GM23338 (cell line): ENCODE measurements around the gene AIP. TPM values are rescaled to one million over a fixed set of nuclear protein-coding genes. Genes with fewer than 3 reads are reported as not detected.

Experiments
- ATAC-seq: fragments of 200-7000 bp; cut with Tn5 transposase; 3 replicates; pipeline ENCODE4 v1.9.1; 2020
- DNase-seq: peaks from one replicate; pipeline ENCODE4 v3.0.0-alpha.2; 2015; ENCODE audit warnings: low spot score
- H2AFZ ChIP-seq: fragments of 200-600 bp; sonication (generic); 2 replicates; pipeline ENCODE4 v1.8.0; 2016; ENCODE audit warnings: antibody characterized with exemption, mild to moderate bottlenecking, moderate library complexity
- H3F3A ChIP-seq: fragments of 200-600 bp; sonication (generic); replicated peaks from 2 replicates; pipeline ENCODE4 v1.8.0; 2017; ENCODE audit warnings: antibody characterized with exemption, mixed run types, low read depth
- H3K27ac ChIP-seq: fragments of 200-600 bp; sonication (generic); 2 replicates; pipeline ENCODE4 v1.6.1; 2016; ENCODE audit warnings: low read depth
- H3K27me3 ChIP-seq: fragments of 200-600 bp; sonication (generic); 2 replicates; pipeline ENCODE4 v1.8.0; 2016; ENCODE audit warnings: mild to moderate bottlenecking, mixed run types, moderate library complexity; ENCODE audit not compliant: insufficient read depth
- H3K36me3 ChIP-seq: fragments of 200-600 bp; sonication (generic); 2 replicates; pipeline ENCODE4 v1.8.0; 2016; ENCODE audit warnings: mild to moderate bottlenecking; ENCODE audit not compliant: insufficient read depth
- H3K4me1 ChIP-seq: fragments of 200-600 bp; sonication (generic); 2 replicates; pipeline ENCODE4 v1.8.0; 2016; ENCODE audit warnings: mild to moderate bottlenecking, moderate library complexity; ENCODE audit not compliant: insufficient read depth
- H3K4me2 ChIP-seq: fragments of 200-600 bp; sonication (generic); 2 replicates; pipeline ENCODE4 v1.7.1; 2017; ENCODE audit warnings: mixed run types
- H3K4me3 ChIP-seq: fragments of 200-600 bp; sonication (generic); 2 replicates; pipeline ENCODE4 v1.6.1; 2016; ENCODE audit warnings: mixed run types
- H3K79me2 ChIP-seq: fragments of 200-600 bp; sonication (generic); replicated peaks from 2 replicates; pipeline ENCODE4 v1.8.0; 2017; ENCODE audit warnings: mild to moderate bottlenecking; ENCODE audit not compliant: insufficient read depth
- H3K9me2 ChIP-seq: fragments of 200-600 bp; sonication (generic); 2 replicates; pipeline ENCODE4 v1.8.0; 2017; ENCODE audit not compliant: insufficient read depth
- H4K20me1 ChIP-seq: fragments of 200-600 bp; sonication (generic); replicated peaks from 2 replicates; pipeline ENCODE4 v1.8.0; 2017; ENCODE audit warnings: mild to moderate bottlenecking; ENCODE audit not compliant: insufficient read depth
- H3K27ac Mint-ChIP-seq: 2 replicates; pipeline ENCODE4 v1.8.0; 2020; ENCODE audit warnings: inconsistent platforms, mild to moderate bottlenecking, moderate library complexity, mixed read lengths
- H3K27me3 Mint-ChIP-seq: 3 replicates; pipeline ENCODE4 v1.8.0; 2022; ENCODE audit warnings: low read depth, mild to moderate bottlenecking, moderate library complexity, mixed read lengths, inconsistent platforms; ENCODE audit not compliant: insufficient read depth, poor library complexity
- H3K36me3 Mint-ChIP-seq: 3 replicates; pipeline ENCODE4 v1.8.0; 2021; ENCODE audit warnings: low read depth, mild to moderate bottlenecking, inconsistent platforms, moderate library complexity, mixed read lengths
- H3K4me1 Mint-ChIP-seq: 3 replicates; pipeline ENCODE4 v1.8.0; 2020; ENCODE audit warnings: mild to moderate bottlenecking, inconsistent platforms, mixed read lengths
- H3K4me3 Mint-ChIP-seq: 3 replicates; pipeline ENCODE4 v1.8.0; 2021; ENCODE audit warnings: moderate library complexity, mild to moderate bottlenecking, inconsistent platforms, mixed read lengths
- H3K9me3 Mint-ChIP-seq: 3 replicates; pipeline ENCODE4 v1.8.0; 2020; ENCODE audit warnings: moderate library complexity, mild to moderate bottlenecking, inconsistent platforms, mixed read lengths
- EZH2 ChIP-seq: fragments of 200-600 bp; sonication (generic); IDR thresholded peaks from one replicate; pipeline ENCODE4 v1.8.0; 2017; ENCODE audit warnings: antibody characterized with exemption, mild to moderate bottlenecking, low read depth; ENCODE audit not compliant: unreplicated experiment
- EZH2phosphoT487 ChIP-seq: fragments of 200-600 bp; sonication (generic); IDR thresholded peaks from one replicate; pipeline ENCODE4 v1.8.1; 2018; ENCODE audit warnings: antibody characterized with exemption; ENCODE audit not compliant: unreplicated experiment
- JUNB ChIP-seq: IDR thresholded peaks from one replicate; pipeline ENCODE4 v1.6.1; 2016; ENCODE audit warnings: antibody characterized with exemption; ENCODE audit not compliant: unreplicated experiment
- NANOG ChIP-seq: IDR thresholded peaks from 2 replicates; pipeline ENCODE4 v1.6.1; 2016; ENCODE audit warnings: antibody characterized with exemption, borderline replicate concordance
- POLR2AphosphoS5 ChIP-seq: IDR thresholded peaks from 2 replicates; pipeline ENCODE4 v1.6.1; 2016; ENCODE audit warnings: antibody characterized with exemption, low read depth
- STAT1 ChIP-seq: IDR thresholded peaks from one replicate; pipeline ENCODE4 v1.6.1; 2016; ENCODE audit warnings: antibody characterized with exemption; ENCODE audit not compliant: unreplicated experiment
- ZNF114 ChIP-seq: fragments of 250-450 bp; sonication (Bioruptor Pico); IDR thresholded peaks from 2 replicates; pipeline ENCODE4 v1.5.0; 2020; ENCODE audit warnings: mild to moderate bottlenecking, moderate library complexity
- ZNF331 ChIP-seq: fragments of 250-450 bp; sonication (Bioruptor Pico); IDR thresholded peaks from 2 replicates; pipeline ENCODE4 v1.5.0; 2020; ENCODE audit warnings: low read depth, mild to moderate bottlenecking, moderate library complexity
- polyA plus RNA-seq: library from polyadenylated mRNA; unstranded; fragments of >200 nt; fragmentation: Nextera tagmentation; extraction: Ambion mirVana; gene quantifications from 2 replicates; pipeline ENCODE4 v1.2.1, GENCODE V29; 2016
- total RNA-seq: library from RNA; depleted of rRNA; stranded (reverse); fragments of >200 nt; shearing (Covaris generic); gene quantifications from 2 replicates; pipeline ENCODE4 v1.2.3, GENCODE V29; 2014
- TF ChIP-seq, protein P1 (sequence below): IDR thresholded peaks from 2 replicates; pipeline ENCODE4 v1.6.1; 2016; ENCODE audit warnings: antibody characterized with exemption
- TF ChIP-seq, protein P2 (sequence below), 2 experiments: fragments of 200-600 bp in 1 of 2; sonication (generic) in 1 of 2; conservative IDR thresholded peaks; 2 replicates each; pipeline versions ENCODE4 v1.5.1 to v1.6.1; 2016 to 2017; ENCODE audit warnings: antibody characterized with exemption in 2 of 2, low read depth in 2 of 2, mild to moderate bottlenecking in 2 of 2, moderate library complexity in 1 of 2
- TF ChIP-seq, protein P3 (sequence below): IDR thresholded peaks from one replicate; pipeline ENCODE4 v1.6.1; 2018; ENCODE audit warnings: antibody characterized with exemption; ENCODE audit not compliant: unreplicated experiment

AIP gene
- total and polyA plus RNA-seq, 2 experiments from 2014 or later, result 29.1 to 32.1 TPM

DNA sequence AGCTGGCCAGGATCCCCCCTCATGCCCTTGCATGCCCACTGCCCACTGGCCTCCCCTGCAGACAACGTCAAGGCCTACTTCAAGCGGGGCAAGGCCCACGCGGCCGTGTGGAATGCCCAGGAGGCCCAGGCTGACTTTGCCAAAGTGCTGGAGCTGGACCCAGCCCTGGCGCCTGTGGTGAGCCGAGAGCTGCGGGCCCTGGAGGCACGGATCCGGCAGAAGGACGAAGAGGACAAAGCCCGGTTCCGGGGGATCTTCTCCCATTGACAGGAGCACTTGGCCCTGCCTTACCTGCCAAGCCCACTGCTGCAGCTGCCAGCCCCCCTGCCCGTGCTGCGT is 7.9 kb downstream of the AIP start (continued):
- TF ChIP-seq EZH2 (no peak), JUNB (no peak), EZH2phosphoT487 (no peak), STAT1 (no peak), ZNF114 (CRISPR knock-in tag) (no peak), ZNF331 (CRISPR knock-in tag) (no peak)
- TF ChIP-seq, protein P1, sequence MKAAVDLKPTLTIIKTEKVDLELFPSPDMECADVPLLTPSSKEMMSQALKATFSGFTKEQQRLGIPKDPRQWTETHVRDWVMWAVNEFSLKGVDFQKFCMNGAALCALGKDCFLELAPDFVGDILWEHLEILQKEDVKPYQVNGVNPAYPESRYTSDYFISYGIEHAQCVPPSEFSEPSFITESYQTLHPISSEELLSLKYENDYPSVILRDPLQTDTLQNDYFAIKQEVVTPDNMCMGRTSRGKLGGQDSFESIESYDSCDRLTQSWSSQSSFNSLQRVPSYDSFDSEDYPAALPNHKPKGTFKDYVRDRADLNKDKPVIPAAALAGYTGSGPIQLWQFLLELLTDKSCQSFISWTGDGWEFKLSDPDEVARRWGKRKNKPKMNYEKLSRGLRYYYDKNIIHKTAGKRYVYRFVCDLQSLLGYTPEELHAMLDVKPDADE, result no peak
- TF ChIP-seq, protein P2, sequence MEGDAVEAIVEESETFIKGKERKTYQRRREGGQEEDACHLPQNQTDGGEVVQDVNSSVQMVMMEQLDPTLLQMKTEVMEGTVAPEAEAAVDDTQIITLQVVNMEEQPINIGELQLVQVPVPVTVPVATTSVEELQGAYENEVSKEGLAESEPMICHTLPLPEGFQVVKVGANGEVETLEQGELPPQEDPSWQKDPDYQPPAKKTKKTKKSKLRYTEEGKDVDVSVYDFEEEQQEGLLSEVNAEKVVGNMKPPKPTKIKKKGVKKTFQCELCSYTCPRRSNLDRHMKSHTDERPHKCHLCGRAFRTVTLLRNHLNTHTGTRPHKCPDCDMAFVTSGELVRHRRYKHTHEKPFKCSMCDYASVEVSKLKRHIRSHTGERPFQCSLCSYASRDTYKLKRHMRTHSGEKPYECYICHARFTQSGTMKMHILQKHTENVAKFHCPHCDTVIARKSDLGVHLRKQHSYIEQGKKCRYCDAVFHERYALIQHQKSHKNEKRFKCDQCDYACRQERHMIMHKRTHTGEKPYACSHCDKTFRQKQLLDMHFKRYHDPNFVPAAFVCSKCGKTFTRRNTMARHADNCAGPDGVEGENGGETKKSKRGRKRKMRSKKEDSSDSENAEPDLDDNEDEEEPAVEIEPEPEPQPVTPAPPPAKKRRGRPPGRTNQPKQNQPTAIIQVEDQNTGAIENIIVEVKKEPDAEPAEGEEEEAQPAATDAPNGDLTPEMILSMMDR (conservative IDR thresholded peaks at IDR 0.05; ENCODE audit: low read depth in 2 of 2), result no peak
- TF ChIP-seq, protein P3, sequence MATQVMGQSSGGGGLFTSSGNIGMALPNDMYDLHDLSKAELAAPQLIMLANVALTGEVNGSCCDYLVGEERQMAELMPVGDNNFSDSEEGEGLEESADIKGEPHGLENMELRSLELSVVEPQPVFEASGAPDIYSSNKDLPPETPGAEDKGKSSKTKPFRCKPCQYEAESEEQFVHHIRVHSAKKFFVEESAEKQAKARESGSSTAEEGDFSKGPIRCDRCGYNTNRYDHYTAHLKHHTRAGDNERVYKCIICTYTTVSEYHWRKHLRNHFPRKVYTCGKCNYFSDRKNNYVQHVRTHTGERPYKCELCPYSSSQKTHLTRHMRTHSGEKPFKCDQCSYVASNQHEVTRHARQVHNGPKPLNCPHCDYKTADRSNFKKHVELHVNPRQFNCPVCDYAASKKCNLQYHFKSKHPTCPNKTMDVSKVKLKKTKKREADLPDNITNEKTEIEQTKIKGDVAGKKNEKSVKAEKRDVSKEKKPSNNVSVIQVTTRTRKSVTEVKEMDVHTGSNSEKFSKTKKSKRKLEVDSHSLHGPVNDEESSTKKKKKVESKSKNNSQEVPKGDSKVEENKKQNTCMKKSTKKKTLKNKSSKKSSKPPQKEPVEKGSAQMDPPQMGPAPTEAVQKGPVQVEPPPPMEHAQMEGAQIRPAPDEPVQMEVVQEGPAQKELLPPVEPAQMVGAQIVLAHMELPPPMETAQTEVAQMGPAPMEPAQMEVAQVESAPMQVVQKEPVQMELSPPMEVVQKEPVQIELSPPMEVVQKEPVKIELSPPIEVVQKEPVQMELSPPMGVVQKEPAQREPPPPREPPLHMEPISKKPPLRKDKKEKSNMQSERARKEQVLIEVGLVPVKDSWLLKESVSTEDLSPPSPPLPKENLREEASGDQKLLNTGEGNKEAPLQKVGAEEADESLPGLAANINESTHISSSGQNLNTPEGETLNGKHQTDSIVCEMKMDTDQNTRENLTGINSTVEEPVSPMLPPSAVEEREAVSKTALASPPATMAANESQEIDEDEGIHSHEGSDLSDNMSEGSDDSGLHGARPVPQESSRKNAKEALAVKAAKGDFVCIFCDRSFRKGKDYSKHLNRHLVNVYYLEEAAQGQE, result no peak

DNA sequence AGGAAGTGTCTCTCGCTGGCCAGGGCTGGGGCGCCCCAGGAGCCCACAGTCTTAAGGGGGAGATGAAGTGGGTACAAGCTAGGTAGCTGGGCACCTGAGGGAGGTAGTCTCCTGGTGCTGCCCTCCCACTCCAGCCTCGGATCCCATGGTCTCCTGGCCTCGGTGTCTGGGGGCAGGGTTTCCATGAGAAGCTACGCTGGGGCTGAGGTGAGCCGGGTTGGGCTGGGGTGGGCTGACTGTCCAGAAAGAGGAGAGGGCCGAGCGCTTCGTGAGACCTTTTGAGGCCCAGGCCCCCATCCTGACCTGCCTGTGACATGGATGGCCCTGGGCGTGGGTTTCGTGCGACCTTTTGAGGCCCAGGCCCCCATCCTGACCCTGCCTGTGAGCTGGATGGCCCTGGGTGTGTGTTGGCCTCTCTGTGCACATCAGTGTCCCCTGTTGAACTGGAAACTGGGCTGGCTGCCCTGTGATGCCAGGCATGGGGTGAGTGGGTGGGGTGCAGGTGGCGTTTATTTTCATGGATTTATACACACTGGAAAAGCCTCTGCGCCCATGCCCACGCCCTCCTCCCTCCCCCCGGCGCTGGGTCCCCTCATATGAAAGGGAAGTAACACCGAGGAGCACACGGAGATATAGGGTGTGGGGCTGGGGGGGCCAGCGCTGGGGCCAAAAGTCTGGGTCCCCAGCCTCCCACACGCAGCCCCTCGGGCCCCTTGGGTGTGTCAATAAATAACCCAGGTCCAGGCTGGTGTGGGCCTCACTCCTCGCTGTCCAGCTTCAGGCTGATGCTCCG is 8.6 kb downstream of the AIP start:
- TF ChIP-seq EZH2phosphoT487, result no peak
- no peak for TF ChIP-seq POLR2AphosphoS5
- no peak for TF ChIP-seq NANOG
- Mint-ChIP-seq H3K9me3 (no peaks in the 10 kb centered on the region), H3K27me3 (peaks cover 5% of the 10 kb centered on the region), H3K27ac (no peak overlapping the region), H3K4me1 (peaks cover under 1% of the 10 kb centered on the region), H3K4me3 (no peak overlapping the region), H3K36me3 (peaks cover 9% of the 10 kb centered on the region; the same call in 1 of the 3 replicates)
- Histone ChIP-seq H3K4me2 (no peak overlapping the region), H4K20me1 (no peaks in the 10 kb centered on the region; the same call in 1 of the 2 replicates), H3F3A (0 out of 2 replicates have a peak, but pooled peaks cover 3% of the 10 kb centered on the region), H3K4me1 (no peaks in the 10 kb centered on the region), H3K4me3 (no peak overlapping the region), H2AFZ (no peak overlapping the region), H3K36me3 (no peaks in the 10 kb centered on the region; the same call in 1 of the 2 replicates), H3K27ac (no peak overlapping the region), H3K79me2 (no peaks in the 10 kb centered on the region), H3K27me3 (no peaks in the 10 kb centered on the region), H3K9me2 (no peaks in the 10 kb centered on the region)
- no peak for ATAC-seq
- no peak for DNase-seq
